MM.1S (cell line): ENCODE data around the gene PTPRG.

Source experiments
- CTCF ChIP-seq: fragments of 300-600 bp; sonication (generic); IDR thresholded peaks from 2 replicates; pipeline ENCODE4 v1.5.1; 2016; ENCODE audit warnings: antibody characterized with exemption, low read length, mixed read lengths
- EZH2 ChIP-seq: fragments of 300-600 bp; sonication (generic); optimal IDR thresholded peaks from 2 replicates; pipeline ENCODE3; 2017; ENCODE audit warnings: low read depth, mild to moderate bottlenecking, antibody characterized with exemption, low read length, mixed read lengths
- EZH2phosphoT487 ChIP-seq: fragments of 300-600 bp; sonication (generic); IDR thresholded peaks from 2 replicates; pipeline ENCODE4 v1.6.1; 2018; ENCODE audit warnings: antibody characterized with exemption, low read length

DNA sequence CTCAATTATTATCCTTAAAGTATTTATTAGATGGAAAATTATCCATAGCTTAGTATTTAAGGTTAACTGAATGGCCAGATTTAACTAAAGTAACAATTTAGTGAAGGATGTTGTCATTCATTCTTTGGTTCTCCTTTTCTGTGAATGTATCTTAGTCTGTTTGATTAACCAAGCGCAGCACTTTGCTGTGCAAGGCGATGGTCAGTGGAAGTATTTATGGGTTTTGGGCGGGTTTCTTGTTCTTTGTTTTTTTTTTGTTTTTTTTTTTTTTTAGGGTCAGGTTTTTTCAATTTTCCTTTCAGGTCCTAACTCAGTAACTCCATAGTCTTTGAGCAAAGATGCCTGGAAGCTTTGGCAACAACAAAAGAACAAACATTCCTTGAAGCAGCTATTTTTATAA, 328.8 kb downstream of the PTPRG start:
- no peak for TF ChIP-seq CTCF
- no peak for TF ChIP-seq EZH2
- no peak for TF ChIP-seq EZH2phosphoT487
